ENCODE measurements around the gene TMEM88. TPM values are rescaled to one million over a fixed set of nuclear protein-coding genes. Genes with fewer than 3 reads are reported as not detected.

Gene TMEM88
- total RNA-seq, 5 donors from 2014 or later (not counting 1 experiment from before 2014, with no cell fraction given) = 5.8 to 27.1 (median 8.4) TPM

- Mint-ChIP-seq H3K4me1 (peaks cover 5 to 11% (median 6%) of the 10 kb centered on the region in 3 donors), H3K27me3 (no peaks in the 10 kb centered on the region), H3K27ac (no peak overlapping the region), H3K4me3 (peak overlapping the region in 1 of 3 donors; percentile 45), H3K9me3 (no peaks in the 10 kb centered on the region), H3K36me3 (peaks cover 5% of the 10 kb centered on the region)
- WGBS (ENCODE audit: insufficient coverage) = 1% methylated on average over 49 of the region's 64 CpGs
- H3K27me3 ChIP-seq (replicated peaks in 1 of 2; ENCODE audit: control insufficient read depth in 2 of 2, extremely low read depth in 1 of 2, insufficient read depth in 2 of 2, low read length in 1 of 2) = no peaks in the 10 kb centered on the region
- peaks cover under 1 to 20% of the 10 kb centered on the region in 2 donors for H3K36me3 ChIP-seq (ENCODE audit: control insufficient read depth in 2 of 2, extremely low read depth in 1 of 2, insufficient read depth in 1 of 2, low read length in 1 of 2)
- peaks cover 37 to 69% of the 10 kb centered on the region in 2 experiments for H3K4me1 ChIP-seq (ENCODE audit: control insufficient read depth in 1 of 2, extremely low read depth in 1 of 2, insufficient read depth in 2 of 2, low read length in 2 of 2)
- ChIA-PET CTCF (interaction anchor here in 1 of 2 donors (0.6 to 1.0 kb wide), 2 partner anchors 172 to 233 kb away, joined by 3 to 4 read pairs; no protein-coding TSS in a partner anchor), POLR2A (interaction anchor here in 1 of 2 donors (0.8 kb wide), 1 partner anchor 47 kb away, joined by 3 read pairs; no protein-coding TSS in a partner anchor)
- DNase-seq (peak in 23 of 35 experiments; percentile 3 to 63 (median 13)), ATAC-seq (replicated peaks in 1 of 4) (peak in 2 of 4 experiments; percentile 1)
- H3K4me3 ChIP-seq (ENCODE audit: control insufficient read depth in 1 of 2, extremely low read depth in 1 of 2, low read length in 1 of 2) = peak overlapping the region; percentile 85 to 97
- no peaks in the 10 kb centered on the region for H3K9me3 ChIP-seq
- peak overlapping the region; percentile 77 for H3K27ac ChIP-seq (ENCODE audit: low read length)
These were observed 30.7 kb downstream of the TMEM88 start for GRCh38 chr17:7885367-7886226.

GRCh38 chr17:7886227-7887037 lies 31.6 kb downstream of the TMEM88 start:
- ATAC-seq (replicated peaks in 1 of 4) (peak in 2 of 4 experiments; percentile 6 to 25), DNase-seq (peak in 32 of 35 experiments; percentile 10 to 74 (median 40))
- H3K4me1 Mint-ChIP-seq = peaks cover 7 to 12% (median 9%) of the 10 kb centered on the region in 3 donors
- no peak overlapping the region for H3K4me3 Mint-ChIP-seq
- Histone ChIP-seq H3K9me3 (no peaks in the 10 kb centered on the region), H3K4me1 (ENCODE audit: control insufficient read depth in 1 of 2, extremely low read depth in 1 of 2, insufficient read depth in 2 of 2, low read length in 2 of 2) (peaks cover 29 to 61% of the 10 kb centered on the region in 2 experiments), H3K36me3 (ENCODE audit: control insufficient read depth in 2 of 2, extremely low read depth in 1 of 2, insufficient read depth in 1 of 2, low read length in 1 of 2) (peaks cover 5 to 22% of the 10 kb centered on the region in 2 donors), H3K4me3 (ENCODE audit: control insufficient read depth in 1 of 2, extremely low read depth in 1 of 2, low read length in 1 of 2) (peak overlapping the region; percentile 85 to 97), H3K27ac (ENCODE audit: low read length) (peak overlapping the region; percentile 77), H3K27me3 (replicated peaks in 1 of 2; ENCODE audit: control insufficient read depth in 2 of 2, extremely low read depth in 1 of 2, insufficient read depth in 2 of 2, low read length in 1 of 2) (no peaks in the 10 kb centered on the region)
- H3K36me3 Mint-ChIP-seq = peaks cover 5% of the 10 kb centered on the region
- WGBS (ENCODE audit: insufficient coverage) = 0% methylated on average over 6 of the region's 30 CpGs
- CTCF ChIA-PET = interaction anchor here in 1 of 2 donors (0.6 to 1.0 kb wide), 2 partner anchors 171 to 232 kb away, joined by 3 to 4 read pairs; no protein-coding TSS in a partner anchor
- no peaks in the 10 kb centered on the region for H3K9me3 Mint-ChIP-seq
- no peaks in the 10 kb centered on the region for H3K27me3 Mint-ChIP-seq
- POLR2A ChIA-PET = interaction anchor here in 1 of 2 donors (0.8 kb wide), 1 partner anchor 46 kb away, joined by 3 read pairs; no protein-coding TSS in a partner anchor
- no peak overlapping the region for H3K27ac Mint-ChIP-seq

GRCh38 chr17:7887038-7887481 lies 32.2 kb downstream of the TMEM88 start:
- ChIA-PET POLR2A (no interaction called here), CTCF (no interaction called here)
- DNase-seq = no peak
- Mint-ChIP-seq H3K9me3 (no peaks in the 10 kb centered on the region), H3K4me3 (no peak overlapping the region), H3K27me3 (no peaks in the 10 kb centered on the region), H3K27ac (no peak overlapping the region), H3K4me1 (peaks cover 9 to 14% (median 9%) of the 10 kb centered on the region in 3 donors), H3K36me3 (peaks cover 10% of the 10 kb centered on the region)
- Histone ChIP-seq H3K27ac (ENCODE audit: low read length) (peak overlapping the region; percentile 77), H3K27me3 (replicated peaks in 1 of 2; ENCODE audit: control insufficient read depth in 2 of 2, extremely low read depth in 1 of 2, insufficient read depth in 2 of 2, low read length in 1 of 2) (no peaks in the 10 kb centered on the region), H3K9me3 (no peaks in the 10 kb centered on the region), H3K36me3 (ENCODE audit: control insufficient read depth in 2 of 2, extremely low read depth in 1 of 2, insufficient read depth in 1 of 2, low read length in 1 of 2) (peaks cover 10 to 27% of the 10 kb centered on the region in 2 donors), H3K4me3 (ENCODE audit: control insufficient read depth in 1 of 2, extremely low read depth in 1 of 2, low read length in 1 of 2) (peak overlapping the region; percentile 85 to 97), H3K4me1 (ENCODE audit: control insufficient read depth in 1 of 2, extremely low read depth in 1 of 2, insufficient read depth in 2 of 2, low read length in 2 of 2) (peaks cover 24 to 55% of the 10 kb centered on the region in 2 experiments)
- WGBS (ENCODE audit: insufficient coverage) = no CpG with 5 or more reads among the region's 8 CpGs
- ATAC-seq (replicated peaks in 1 of 4) = no peak

DNA sequence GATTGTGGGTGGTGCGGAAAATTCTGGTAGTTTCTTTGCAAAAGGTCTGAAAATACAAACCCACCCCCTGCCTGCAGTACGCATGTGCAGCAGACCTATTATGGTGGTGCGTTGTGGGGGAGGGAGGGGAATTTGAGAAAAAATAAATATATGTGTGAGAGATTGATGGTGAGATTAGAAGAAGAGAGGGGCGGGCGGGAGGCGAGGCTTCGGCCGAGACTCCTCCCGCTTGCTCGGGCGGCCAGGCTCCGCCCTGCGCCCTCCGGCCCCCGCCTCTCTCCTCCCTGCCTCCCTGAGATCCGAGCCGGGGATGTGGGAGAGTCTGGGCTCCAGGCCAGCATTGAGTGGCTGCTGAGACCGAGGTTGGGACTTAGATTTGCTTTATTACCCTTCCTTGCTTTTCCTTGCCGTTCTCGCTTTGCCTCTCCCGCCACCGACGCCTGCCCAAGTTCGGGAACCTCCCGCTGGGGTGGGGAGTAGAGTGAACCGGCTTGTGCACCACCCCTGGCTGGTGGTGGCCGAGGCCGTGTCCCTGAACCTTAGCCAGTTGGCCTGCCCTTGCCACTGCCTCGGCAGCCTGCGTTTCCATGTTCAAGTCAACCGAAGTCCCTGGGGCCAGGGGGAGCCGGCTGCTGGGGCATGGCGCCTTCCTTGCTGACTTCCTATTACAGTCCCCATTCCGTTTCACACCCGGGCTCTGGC lies 32.8 kb downstream of the TMEM88 start:
- Mint-ChIP-seq H3K9me3 (no peaks in the 10 kb centered on the region), H3K4me1 (peaks cover 9 to 15% (median 10%) of the 10 kb centered on the region in 3 donors), H3K27ac (no peak overlapping the region), H3K27me3 (no peaks in the 10 kb centered on the region), H3K36me3 (peaks cover 11% of the 10 kb centered on the region), H3K4me3 (no peak overlapping the region)
- peaks cover 11 to 29% of the 10 kb centered on the region in 2 donors for H3K36me3 ChIP-seq (ENCODE audit: control insufficient read depth in 2 of 2, extremely low read depth in 1 of 2, insufficient read depth in 1 of 2, low read length in 1 of 2)
- ChIA-PET CTCF (no interaction called here), POLR2A (no interaction called here)
- ATAC-seq (replicated peaks in 1 of 4) (peak; percentile 72 to 77 (median 76)), DNase-seq (peak; percentile 70 to 94 (median 87))
- no peaks in the 10 kb centered on the region for H3K27me3 ChIP-seq (replicated peaks in 1 of 2; ENCODE audit: control insufficient read depth in 2 of 2, extremely low read depth in 1 of 2, insufficient read depth in 2 of 2, low read length in 1 of 2)
- 0% methylated on average over 16 of the region's 35 CpGs for WGBS (ENCODE audit: insufficient coverage)
- peaks cover 18 to 50% of the 10 kb centered on the region in 2 experiments for H3K4me1 ChIP-seq (ENCODE audit: control insufficient read depth in 1 of 2, extremely low read depth in 1 of 2, insufficient read depth in 2 of 2, low read length in 2 of 2)
- peak overlapping the region; percentile 77 for H3K27ac ChIP-seq (ENCODE audit: low read length)
- H3K4me3 ChIP-seq (ENCODE audit: control insufficient read depth in 1 of 2, extremely low read depth in 1 of 2, low read length in 1 of 2) = peak overlapping the region; percentile 85 to 91
- no peaks in the 10 kb centered on the region for H3K9me3 ChIP-seq

- 10% methylated on average over 14 of the region's 18 CpGs for WGBS (ENCODE audit: insufficient coverage)
- H3K27ac Mint-ChIP-seq = no peak within 1 kb of the TSS
These were observed 33.5 kb downstream of the TMEM88 start, which contains the start of gene CHD3 for GRCh38 chr17:7888184-7888920. TSS of gene CHD3 (plus strand) at chr17:7888789. CDS start at chr17:7889001, 212 bp downstream.

More at GRCh38 chr17:7888184-7888920, 33.5 kb downstream of the TMEM88 start, which contains the start of gene CHD3:
- H3K27ac ChIP-seq (ENCODE audit: low read length) = peak within 1 kb of the TSS; percentile 32
- H3K9me3 Mint-ChIP-seq = no peaks in the 10 kb centered on the region
- H3K36me3 Mint-ChIP-seq = peaks cover 15% of the 10 kb centered on the region
- H3K9me3 ChIP-seq = no peaks in the 10 kb centered on the region
- ATAC-seq (replicated peaks in 1 of 4) (peak; percentile 15 to 29 (median 25)), DNase-seq (peak in 27 of 35 experiments; percentile 11 to 55 (median 30))
- peaks cover 11 to 36% of the 10 kb centered on the region in 2 donors for H3K36me3 ChIP-seq (ENCODE audit: control insufficient read depth in 2 of 2, extremely low read depth in 1 of 2, insufficient read depth in 1 of 2, low read length in 1 of 2)
- ChIA-PET CTCF (interaction anchor here in 1 of 2 donors (0.9 kb wide), 1 partner anchor 231 kb away, joined by 3 read pairs; no protein-coding TSS in a partner anchor), POLR2A (no interaction called here)
- H3K4me3 ChIP-seq (ENCODE audit: control insufficient read depth in 1 of 2, extremely low read depth in 1 of 2, low read length in 1 of 2) = peak within 1 kb of the TSS; percentile 85 to 91
- H3K27me3 ChIP-seq (replicated peaks in 1 of 2; ENCODE audit: control insufficient read depth in 2 of 2, extremely low read depth in 1 of 2, insufficient read depth in 2 of 2, low read length in 1 of 2) = no peaks in the 10 kb centered on the region
- H3K27me3 Mint-ChIP-seq = no peaks in the 10 kb centered on the region
- H3K4me3 Mint-ChIP-seq = no peak within 1 kb of the TSS
- H3K4me1 Mint-ChIP-seq = peaks cover 9 to 15% (median 10%) of the 10 kb centered on the region in 3 donors
- H3K4me1 ChIP-seq (ENCODE audit: control insufficient read depth in 1 of 2, extremely low read depth in 1 of 2, insufficient read depth in 2 of 2, low read length in 2 of 2) = peaks cover 11 to 47% of the 10 kb centered on the region in 2 experiments

Measured in T-cell (primary cell).